Upper lobe of left lung (tissue), 4 donors: ENCODE data around the gene PRMT9.

Experiments
- CTCF ChIP-seq, 6 experiments: fragments of 450-650 bp in 4 of 6; fragments of 200-600 bp in 2 of 6; sonication (generic) in 2 of 6; IDR thresholded peaks; one replicate each; pipeline ENCODE4 v1.5.1; 2016 to 2019; ENCODE audit warnings: antibody characterized with exemption in 6 of 6
- POLR2A ChIP-seq, 4 donors: fragments of 450-650 bp; IDR thresholded peaks; one replicate each; pipeline ENCODE4 v1.5.1; 2016 to 2017; ENCODE audit warnings: antibody characterized with exemption in 4 of 4, mild to moderate bottlenecking in 2 of 4
- POLR2AphosphoS5 ChIP-seq, 2 donors: sonication (generic); formaldehyde crosslinking; IDR thresholded peaks; one replicate each; pipeline ENCODE4 v1.5.1; 2017; ENCODE audit warnings: antibody characterized with exemption in 2 of 2

GRCh38 chr4:147594107-147594506 is 89.9 kb downstream of the PRMT9 start:
- TF ChIP-seq CTCF (IDR thresholded peaks at IDR 0.05) = no peak
- TF ChIP-seq POLR2A (IDR thresholded peaks at IDR 0.05) = no peak
- no peak for TF ChIP-seq POLR2AphosphoS5 (IDR thresholded peaks at IDR 0.05)
